Fibroblast of the aortic adventitia (primary cell): ENCODE data around the gene HSPD1. TPM values are rescaled to one million over a fixed set of nuclear protein-coding genes. Genes with fewer than 3 reads are reported as not detected.
A peak's percentile ranks its signal among the peaks of the same experiment; 100 is the strongest.

Experiments used
- DNase-seq: peaks from one replicate; pipeline ENCODE4 v3.0.0-alpha.2; 2010; ENCODE audit warnings: low read depth
- H3K4me3 ChIP-seq: 2 replicates; pipeline ENCODE4 v1.5.1; 2011; ENCODE audit warnings: low read depth, mild to moderate bottlenecking, control low read depth, low read length, moderate library complexity
- CTCF ChIP-seq: IDR thresholded peaks from 2 replicates; pipeline ENCODE4 v1.5.1; 2011; ENCODE audit warnings: mild to moderate bottlenecking, low read length, control low read depth, inconsistent platforms; ENCODE audit not compliant: insufficient read depth
- total RNA-seq: library from RNA; depleted of rRNA; stranded (reverse); fragments of >200 nt; gene quantifications from 2 replicates; pipeline ENCODE4 v1.2.3, GENCODE V29; 2012; ENCODE audit warnings: low replicate concordance

Gene HSPD1
- total RNA-seq, 1 donor = 158 TPM

GRCh38 chr2:197480165-197481036, 19.2 kb downstream of the HSPD1 start:
- no peak for DNase-seq
- TF ChIP-seq CTCF = no peak
- H3K4me3 ChIP-seq = no peak overlapping the region

GRCh38 chr2:197477797-197478196, 21.8 kb downstream of the HSPD1 start:
- no peak overlapping the region for H3K4me3 ChIP-seq
- no peak for DNase-seq
- no peak for TF ChIP-seq CTCF

GRCh38 chr2:197472166-197472565, 27.5 kb downstream of the HSPD1 start:
- DNase-seq = no peak
- TF ChIP-seq CTCF = no peak
- H3K4me3 ChIP-seq = no peak overlapping the region

- DNase-seq = peak; percentile 33
These were observed 35.5 kb downstream of the HSPD1 start for GRCh38 chr2:197464175-197464574.

GRCh38 chr2:197461057-197461456, 38.6 kb downstream of the HSPD1 start:
- no peak for TF ChIP-seq CTCF
- peak; percentile 60 for DNase-seq
- no peak overlapping the region for H3K4me3 ChIP-seq

More at GRCh38 chr2:197464175-197464574, 35.5 kb downstream of the HSPD1 start:
- TF ChIP-seq CTCF = no peak
- H3K4me3 ChIP-seq = no peak overlapping the region

GRCh38 chr2:197460649-197461048, 39.0 kb downstream of the HSPD1 start:
- TF ChIP-seq CTCF = no peak
- DNase-seq = no peak

More at GRCh38 chr2:197460649-197461048, 39.0 kb downstream of the HSPD1 start:
- H3K4me3 ChIP-seq = no peak overlapping the region
